Hepatocyte (in vitro differentiated cells): ENCODE results near the gene CDHR3.

Experiments
- CTCF ChIP-seq: fragments of 200-600 bp; sonication (generic); IDR thresholded peaks from 2 replicates; pipeline ENCODE4 v1.5.1; 2016; ENCODE audit warnings: antibody characterized with exemption, mild to moderate bottlenecking; ENCODE audit not compliant: poor library complexity
- EZH2 ChIP-seq: fragments of 200-600 bp; sonication (generic); IDR thresholded peaks from 2 replicates; pipeline ENCODE4 v1.6.1; 2016; ENCODE audit warnings: antibody characterized with exemption, mild to moderate bottlenecking, borderline replicate concordance

GRCh38 chr7:106032295-106032694 lies 69.2 kb downstream of the CDHR3 start:
- TF ChIP-seq CTCF (no peak), EZH2 (no peak)
